GM18867 (cell line): ENCODE data around the gene VPS37B.
A peak's percentile ranks its signal among the peaks of the same experiment; 100 is the strongest.

ENCODE experiments used
- ATAC-seq: cut with Tn5 transposase; IDR thresholded peaks from one replicate; pipeline ENCODE4 v1.9.1; 2021; ENCODE audit warnings: mild to moderate bottlenecking, moderate library complexity; ENCODE audit not compliant: unreplicated experiment

VPS37B gene

DNA sequence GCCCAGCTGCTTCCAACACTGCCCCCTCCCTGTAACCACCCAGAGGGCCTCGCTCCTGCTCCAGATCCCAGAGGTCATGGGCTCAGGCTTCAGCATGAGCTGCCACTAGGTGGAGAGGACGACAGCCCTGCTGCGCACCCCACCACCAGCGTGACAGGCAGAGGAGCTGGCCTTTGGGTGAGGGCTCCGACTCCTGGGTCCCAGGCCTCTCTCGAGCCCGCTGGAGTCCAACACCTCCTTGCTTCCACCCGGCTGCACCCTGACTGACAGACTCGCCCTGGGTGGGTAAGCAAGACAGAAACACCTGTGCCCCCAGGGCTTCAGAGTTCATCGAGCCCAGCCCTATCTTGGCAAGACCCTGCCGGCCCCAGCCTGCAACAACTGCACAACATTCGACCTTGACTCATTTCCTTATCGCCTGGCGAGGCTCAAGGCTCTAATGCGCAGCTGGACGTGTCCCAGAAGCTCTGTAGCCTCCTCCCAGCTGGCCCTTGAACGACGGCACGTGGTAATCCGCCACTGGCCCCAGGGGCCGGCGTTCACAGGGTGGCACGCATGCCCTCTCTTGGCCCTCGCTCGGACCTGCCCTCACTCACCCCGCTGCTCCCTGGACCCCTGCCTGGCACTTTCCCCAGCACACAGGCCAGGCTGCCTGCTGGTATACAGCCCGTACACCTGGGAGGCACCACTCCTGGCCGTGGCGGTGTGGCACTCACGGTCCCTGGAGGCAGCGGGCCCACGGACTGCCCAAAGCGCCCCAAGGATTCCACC, 28.0 kb downstream of the VPS37B start:
- no peak for ATAC-seq

DNA sequence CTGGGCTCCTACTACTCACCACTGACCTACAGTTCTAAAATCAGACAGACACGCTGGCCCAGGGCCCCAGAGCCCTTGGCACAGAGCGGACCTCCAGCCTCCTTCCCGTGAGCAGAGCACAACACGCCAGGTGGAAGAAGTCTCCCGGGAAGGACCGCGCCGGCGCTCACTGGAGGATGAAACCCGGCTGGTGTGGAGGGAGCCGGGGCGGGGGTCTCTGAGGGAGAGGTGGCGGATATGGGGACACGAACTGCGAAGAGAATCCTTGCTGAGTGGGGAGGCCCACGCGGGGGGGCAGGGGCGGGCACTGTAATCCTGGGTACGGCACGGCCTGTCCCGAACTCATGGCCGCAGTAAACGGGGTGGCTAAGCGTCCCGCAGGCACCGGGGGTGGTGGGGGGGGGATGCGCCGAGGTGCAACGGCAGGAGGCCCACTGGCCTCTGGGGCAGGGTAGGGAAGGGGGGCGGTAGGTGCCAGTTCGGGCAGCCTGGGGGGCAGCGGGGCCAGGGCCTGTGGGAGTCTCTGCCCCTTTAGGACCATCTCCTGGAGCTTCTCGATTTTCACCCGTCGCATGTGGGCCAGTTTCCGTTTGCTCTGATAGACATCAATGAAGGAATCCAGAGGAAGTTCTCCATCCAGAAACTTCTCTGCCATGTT, 28.8 kb downstream of the VPS37B start:
- ATAC-seq, result no peak

DNA sequence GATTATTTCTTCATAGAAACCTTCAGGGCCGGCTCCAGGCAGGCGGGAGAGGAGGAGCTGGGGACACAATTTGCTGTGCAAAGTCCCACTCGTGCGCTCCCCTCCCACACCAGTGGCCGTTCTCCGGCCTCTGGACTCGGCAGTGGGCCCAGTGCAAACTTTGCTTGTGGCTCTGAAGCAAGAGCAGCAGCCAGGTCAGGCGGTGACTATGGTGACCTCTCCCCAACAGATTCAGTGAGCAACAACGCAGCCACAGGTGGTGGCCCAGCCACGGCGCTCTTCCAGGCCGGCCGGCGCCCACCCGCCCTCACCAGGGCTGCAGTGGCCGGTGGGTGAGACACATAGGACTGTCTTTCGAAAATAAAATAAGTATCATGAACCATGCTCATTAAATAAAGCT, 29.5 kb downstream of the VPS37B start:
- ATAC-seq, result no peak

DNA sequence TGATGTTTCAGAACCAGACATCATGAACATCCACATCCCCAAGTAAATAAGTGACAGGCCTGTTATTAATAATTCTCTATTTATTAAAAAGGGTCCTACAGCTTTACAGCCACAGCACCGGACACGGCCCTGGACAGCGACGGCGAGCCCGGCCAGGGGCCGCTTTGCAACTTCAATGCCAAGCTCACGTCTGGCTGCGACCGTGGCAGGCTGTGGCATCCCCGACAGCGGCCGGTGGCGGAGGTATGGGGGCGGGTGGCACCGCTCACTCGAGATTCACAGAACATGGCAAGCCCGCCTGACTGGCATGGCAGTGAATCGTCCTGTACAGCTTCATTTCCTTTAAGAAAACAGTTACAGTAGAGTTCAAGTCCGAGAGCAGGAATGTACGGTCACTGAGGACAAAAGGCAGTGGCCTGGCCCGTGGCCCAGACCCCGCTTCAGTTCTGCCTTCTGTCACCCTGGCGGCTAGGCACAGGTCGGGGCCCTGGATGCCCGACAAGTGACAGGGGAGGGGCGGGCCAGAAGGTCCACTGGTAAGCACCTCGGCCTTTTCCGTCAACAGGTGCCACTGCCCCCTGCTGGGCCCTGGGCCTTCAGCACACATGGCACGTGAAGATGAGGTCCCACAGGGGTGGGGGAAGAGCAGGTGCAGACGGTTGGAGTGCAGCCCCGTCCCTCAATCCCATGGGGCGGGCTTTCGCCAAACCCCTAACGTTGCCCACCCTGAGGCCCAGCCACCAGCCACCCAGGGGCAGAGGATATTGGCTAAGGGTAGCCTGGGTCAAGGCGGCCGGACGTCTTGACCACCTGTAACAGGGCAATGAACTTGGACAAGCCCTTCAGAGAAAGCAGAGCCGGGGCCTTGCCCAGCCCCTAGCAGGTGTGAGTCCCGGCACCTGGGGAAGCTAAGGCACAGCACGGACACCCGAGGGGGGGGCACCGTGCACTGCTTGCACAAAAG, 30.4 kb downstream of the VPS37B start:
- ATAC-seq, result no peak

DNA sequence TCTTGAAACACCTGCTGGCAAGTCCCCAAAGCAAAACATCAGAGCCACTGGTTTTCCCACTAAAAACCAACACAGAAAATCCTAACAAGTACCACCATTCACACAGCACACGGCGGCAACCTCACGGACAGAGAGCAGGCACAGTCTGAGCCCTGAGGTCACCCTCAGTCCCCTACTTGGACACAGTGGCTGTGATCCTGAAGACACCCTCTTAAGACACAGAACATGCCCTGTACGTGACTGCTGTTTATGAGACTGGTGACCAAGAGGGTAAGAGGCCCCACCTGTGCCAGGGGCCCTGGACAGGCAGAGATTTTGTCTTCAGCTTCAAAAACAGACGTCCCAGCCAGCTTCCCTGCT, 31.1 kb downstream of the VPS37B start:
- no peak for ATAC-seq

DNA sequence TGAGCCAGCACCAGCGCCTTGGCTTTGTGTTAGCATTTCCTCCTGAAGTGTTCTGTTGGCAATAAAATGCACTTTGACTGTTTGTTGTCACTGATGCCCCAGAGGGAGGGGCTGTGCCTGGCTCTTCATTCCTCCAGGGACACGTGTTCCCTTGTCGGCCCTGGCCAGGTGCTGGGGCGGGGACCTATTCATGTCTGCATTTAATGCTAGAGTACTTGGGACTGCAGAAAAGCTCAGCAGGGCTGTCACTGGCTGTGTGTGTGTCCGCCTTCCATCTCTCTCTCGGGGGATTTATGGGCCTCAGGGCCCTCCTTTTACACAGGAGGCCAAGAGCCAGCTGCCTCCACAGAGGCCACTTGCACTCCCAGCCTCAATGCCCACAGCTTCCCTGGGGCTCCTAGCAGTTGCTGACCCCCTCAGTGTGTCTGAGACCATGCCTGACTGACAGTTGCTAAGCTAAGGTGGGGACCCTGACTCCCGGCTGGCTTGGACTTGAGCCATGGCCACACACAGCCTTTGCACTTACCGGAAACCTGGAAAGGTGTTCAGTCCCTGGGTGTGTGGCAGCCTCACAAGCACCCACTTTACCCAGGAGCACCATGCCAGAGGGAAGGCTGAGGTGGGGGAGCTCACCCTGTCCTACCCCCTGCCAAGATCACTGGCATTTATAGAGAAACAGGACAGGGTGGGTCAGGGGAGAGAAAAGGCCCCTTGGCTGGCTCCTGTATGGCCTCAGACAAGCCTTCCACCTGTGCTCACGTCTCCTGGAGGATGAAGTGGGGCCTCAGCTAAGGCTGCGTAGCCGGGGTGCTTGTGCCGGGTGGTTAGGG, 32.8 kb downstream of the VPS37B start:
- ATAC-seq, result no peak

DNA sequence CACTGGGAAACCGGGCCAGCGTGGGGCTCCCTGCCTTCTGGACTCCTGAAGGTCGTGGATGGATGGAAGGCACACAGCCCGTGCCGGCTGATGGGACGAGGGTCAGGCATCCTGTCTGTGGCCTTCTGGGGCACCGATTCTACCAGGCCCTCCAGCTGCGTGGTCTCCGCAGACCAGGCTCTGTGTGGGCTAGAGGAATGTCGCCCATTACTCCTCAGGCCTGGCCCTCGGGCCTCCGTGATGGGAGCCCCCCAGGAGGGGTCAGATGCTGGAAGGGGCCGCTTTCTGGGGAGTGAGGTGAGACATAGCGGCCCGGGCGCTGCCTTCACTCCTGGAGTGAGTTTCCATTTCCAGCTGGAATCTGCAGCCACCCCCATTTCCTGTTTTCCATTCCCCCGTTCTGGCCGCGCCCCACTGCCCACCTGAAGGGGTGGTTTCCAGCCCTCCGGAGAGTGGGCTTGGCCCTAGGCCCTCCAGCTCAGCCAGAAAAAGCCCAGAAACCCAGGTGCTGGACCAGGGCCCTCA, 33.8 kb downstream of the VPS37B start:
- ATAC-seq, result no peak

DNA sequence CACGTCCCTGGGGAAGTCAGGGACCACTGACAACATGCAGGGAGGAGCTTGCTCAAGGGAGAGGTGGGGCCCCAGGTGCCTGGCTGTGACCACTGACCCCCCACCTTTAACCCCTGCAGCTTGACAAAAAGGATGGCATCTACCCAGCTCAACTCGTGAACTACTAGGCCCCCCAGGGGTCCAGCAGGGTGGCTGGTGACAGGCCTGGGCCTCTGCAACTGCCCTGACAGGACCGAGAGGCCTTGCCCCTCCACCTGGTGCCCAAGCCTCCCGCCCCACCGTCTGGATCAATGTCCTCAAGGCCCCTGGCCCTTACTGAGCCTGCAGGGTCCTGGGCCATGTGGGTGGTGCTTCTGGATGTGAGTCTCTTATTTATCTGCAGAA, 34.3 kb downstream of the VPS37B start:
- no peak for ATAC-seq

DNA sequence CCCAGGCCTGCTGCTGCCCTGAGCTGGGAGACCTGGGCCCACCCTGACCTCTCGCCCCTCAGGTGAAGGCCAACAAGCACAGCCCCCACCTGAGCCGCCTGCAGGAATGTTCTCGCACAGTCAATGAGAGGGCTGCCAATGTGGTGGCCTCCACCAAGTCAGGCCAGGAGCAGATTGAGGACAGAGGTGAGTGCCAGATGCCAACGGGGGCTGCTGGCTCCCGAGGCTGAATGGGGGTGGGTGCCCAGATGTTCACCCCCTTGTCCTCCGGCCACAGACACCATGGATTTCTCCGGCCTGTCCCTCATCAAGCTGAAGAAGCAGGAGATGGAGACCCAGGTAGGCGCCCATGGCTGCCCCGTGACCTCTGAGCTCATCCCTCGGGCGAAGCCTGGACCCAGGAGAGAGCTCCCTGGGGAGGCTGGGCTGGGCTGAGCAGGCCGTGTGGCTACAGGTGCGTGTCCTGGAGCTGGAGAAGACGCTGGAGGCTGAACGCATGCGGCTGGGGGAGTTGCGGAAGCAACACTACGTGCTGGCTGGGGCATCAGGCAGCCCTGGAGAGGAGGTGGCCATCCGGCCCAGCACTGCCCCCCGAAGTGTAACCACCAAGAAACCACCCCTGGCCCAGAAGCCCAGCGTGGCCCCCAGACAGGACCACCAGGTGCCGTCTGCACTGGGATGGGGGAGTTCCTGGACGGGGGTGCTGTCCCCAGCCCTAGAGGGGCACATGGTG, 34.9 kb downstream of the VPS37B start:
- no peak for ATAC-seq

DNA sequence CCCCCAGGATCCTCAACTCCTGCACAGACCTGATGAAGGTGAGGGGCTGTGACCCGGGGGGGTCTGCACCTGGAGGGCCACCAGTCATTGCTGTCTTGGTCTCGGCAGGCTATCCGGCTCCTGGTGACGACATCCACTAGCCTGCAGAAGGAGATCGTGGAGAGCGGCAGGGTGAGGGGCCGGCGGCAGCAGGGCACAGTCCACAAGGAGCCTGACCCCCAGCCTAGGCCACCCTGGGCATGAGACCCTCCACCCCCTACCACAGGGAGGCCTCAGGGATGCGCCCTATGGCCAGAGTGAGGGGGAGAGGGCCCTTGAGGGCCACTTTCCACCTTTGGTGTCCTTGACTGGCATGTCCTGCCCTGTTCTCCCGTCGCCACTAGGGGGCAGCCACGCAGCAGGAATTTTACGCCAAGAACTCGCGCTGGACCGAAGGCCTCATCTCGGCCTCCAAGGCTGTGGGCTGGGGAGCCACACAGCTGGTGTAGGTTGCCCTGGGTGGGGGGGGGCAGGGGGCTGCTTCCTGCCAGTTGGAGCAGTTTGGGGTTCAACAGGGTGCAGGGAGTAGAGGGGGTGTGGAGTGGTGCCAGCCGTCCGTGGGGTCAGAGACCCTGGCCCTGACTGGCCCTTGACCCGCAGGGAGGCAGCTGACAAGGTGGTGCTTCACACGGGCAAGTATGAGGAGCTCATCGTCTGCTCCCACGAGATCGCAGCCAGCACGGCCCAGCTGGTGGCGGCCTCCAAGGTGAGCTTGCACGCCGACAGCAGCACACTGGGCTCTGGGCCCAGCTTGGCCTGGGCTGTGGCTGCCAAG, 35.7 kb downstream of the VPS37B start:
- ATAC-seq, result peak; percentile 35

DNA sequence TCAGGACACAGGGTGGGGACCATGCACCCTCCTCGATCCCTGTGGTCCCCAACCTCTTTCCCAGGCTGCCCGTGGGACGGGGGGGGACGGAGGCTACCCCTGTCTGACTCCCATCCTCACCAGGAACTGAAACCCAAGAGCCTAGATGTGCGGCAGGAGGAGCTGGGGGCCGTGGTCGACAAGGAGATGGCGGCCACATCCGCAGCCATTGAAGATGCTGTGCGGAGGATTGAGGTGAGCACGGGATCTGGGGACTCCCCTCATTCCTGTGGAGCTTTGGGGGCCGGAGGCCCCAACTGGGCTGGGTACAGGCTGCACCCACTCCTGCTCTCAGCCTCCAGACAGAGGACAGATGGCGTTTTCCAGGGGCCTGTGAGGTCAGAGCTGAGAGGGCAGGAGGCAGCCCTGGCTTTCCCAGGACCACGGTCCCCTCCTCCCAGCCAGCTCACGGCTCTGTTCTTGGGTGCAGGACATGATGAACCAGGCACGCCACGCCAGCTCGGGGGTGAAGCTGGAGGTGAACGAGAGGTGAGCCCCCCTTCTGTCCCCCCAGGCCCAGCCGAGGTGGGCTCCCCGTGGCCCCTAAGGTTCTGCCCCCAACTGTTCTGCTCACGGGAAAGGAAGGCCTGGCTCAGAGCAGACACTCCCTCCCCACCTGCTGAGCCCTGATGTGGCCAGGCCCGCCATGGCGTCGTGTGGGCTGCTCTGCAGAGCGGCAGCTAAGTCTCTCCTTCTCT, 36.5 kb downstream of the VPS37B start:
- no peak for ATAC-seq

DNA sequence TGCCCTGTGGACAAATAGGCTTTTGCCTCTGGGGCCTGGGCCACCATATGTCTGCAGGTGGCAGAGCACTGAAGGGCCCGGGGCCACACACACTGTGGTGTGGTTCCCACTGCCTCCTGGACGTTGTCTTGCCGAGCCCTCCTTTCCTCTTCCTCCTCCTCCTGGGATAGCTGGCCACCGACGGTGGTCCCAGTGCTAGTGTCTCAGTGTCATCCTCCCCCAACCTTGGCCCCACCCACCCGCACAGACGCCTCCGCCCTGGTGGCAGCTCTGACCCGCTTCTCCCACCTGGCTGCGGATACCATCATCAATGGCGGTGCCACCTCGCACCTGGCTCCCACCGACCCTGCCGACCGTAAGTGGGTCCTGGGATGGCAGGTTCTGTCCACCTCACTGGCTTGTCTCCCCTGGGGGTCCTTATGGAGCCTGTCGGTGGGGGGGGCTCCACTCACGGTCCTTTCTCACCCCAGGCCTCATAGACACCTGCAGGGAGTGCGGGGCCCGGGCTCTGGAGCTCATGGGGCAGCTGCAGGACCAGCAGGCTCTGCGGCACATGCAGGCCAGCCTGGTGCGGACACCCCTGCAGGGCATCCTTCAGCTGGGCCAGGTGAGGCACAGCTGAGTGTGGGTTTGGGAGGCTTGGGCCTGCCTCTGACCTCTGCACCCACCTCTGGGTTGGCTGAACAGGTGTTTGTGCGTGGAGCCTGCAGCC, 37.2 kb downstream of the VPS37B start:
- no peak for ATAC-seq

DNA sequence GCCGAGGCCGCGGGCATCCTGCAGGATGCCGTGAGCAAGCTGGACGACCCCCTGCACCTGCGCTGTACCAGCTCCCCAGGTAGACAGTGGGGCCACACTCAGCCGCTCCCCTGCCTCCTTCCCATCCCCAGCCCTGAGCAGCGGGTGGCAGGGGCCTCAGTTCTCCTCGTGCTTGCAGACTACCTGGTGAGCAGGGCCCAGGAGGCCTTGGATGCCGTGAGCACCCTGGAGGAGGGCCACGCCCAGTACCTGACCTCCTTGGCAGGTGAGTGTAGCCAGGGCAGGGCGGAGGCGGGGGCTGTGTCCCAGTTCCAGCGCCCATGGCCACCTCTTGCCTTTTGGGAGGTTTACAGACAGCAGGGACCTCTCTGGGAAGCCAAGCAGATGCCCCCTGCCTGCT, 37.8 kb downstream of the VPS37B start:
- ATAC-seq, result no peak

DNA sequence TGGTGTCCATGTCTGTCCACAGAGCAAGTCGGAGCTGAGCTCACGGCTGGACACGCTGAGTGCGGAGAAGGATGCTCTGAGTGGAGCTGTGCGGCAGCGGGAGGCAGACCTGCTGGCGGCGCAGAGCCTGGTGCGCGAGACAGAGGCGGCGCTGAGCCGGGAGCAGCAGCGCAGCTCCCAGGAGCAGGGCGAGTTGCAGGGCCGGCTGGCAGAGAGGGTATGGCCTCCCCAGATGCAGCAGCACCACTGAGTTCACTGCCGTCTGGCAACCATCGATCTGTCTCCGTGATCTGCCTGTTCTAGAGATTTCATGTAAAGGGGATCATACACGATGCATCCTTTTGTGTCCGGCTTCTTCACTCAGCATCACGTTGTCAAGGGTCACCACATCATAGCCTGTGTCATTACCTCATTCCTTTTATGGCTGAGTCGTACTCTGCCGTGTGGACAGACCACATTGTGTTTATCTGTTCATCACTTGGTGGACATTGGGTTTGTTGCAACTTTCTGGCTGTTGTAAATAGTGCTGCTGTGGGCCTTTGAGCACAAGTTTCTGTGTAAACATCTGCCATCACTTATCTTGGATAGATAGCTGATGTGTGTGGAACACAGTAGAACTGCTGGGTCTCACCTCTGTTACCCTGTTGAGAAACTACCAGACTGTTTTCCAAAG, 38.8 kb downstream of the VPS37B start:
- no peak for ATAC-seq

DNA sequence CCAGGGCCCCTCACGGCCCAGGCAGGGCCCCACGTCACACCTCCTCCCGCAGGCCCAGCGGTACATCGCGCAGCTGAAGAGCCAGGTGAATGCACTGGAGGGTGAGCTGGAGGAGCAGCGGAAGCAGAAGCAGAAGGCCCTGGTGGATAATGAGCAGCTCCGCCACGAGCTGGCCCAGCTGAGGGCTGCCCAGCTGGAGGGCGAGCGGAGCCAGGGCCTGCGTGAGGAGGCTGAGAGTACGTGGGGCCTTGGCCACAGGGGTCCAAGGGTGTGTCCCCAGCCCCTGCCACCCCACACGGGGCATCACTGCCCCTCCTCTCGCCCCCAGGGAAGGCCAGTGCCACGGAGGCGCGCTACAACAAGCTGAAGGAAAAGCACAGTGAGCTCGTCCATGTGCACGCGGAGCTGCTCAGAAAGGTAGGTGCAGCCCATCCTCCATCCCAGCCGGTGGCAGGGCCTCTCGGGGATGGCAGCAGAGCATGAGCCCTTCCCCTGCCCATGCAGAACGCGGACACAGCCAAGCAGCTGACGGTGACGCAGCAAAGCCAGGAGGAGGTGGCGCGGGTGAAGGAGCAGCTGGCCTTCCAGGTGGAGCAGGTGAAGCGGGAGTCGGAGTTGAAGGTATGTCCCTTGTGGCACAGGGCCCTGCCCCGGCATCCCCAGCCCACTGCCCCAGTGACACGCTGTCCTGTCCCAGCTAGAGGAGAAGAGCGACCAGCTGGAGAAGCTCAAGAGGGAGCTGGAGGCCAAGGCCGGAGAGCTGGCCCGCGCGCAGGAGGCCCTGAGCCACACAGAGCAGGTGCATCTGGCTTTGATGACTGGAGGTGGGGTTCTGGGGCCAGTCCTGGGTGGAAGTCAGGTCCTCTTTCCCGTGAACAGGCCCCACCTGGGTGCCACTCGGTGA, 39.7 kb downstream of the VPS37B start:
- no peak for ATAC-seq
